Stimulated activated CD4-positive, alpha-beta T cell treated with anti-CD3 and anti-CD28 coated beads, Interleukin-2, amount 100 ng/mL, for 48 hours (primary cell): Measurements from ENCODE around the gene IPO4.

Source experiments
- DNase-seq, 2 donors: peaks; one replicate each; pipeline ENCODE4 v3.0.0-alpha.2; 2020

Gene IPO4

DNA sequence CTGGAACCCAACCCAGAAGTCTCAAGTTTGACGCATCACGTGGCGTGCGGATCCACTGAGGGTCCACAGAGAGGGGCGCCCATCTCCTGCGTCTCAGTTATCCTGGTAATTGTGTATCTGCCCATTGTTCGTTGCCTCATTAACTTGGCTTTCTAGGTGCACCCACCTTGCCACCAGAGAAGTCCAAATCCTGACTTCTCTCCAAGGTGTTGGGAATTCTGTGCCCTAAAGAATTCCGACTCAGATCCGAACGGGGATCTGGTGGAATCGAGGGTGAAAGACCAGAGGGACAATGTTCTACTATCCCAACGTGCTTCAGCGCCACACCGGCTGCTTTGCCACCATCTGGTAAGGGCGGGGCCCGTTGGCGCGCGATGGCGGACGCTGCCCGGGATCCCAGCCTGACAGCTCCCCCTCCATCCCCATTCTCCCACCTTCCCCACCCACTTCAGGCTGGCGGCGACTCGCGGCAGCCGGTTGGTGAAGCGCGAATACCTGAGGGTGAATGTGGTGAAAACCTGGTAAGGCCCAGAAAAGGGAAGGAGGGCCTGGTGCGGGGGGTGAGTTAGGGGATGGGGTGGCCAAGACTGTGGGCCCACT lies 16.3 kb downstream of the IPO4 start:
- DNase-seq, result no peak

DNA sequence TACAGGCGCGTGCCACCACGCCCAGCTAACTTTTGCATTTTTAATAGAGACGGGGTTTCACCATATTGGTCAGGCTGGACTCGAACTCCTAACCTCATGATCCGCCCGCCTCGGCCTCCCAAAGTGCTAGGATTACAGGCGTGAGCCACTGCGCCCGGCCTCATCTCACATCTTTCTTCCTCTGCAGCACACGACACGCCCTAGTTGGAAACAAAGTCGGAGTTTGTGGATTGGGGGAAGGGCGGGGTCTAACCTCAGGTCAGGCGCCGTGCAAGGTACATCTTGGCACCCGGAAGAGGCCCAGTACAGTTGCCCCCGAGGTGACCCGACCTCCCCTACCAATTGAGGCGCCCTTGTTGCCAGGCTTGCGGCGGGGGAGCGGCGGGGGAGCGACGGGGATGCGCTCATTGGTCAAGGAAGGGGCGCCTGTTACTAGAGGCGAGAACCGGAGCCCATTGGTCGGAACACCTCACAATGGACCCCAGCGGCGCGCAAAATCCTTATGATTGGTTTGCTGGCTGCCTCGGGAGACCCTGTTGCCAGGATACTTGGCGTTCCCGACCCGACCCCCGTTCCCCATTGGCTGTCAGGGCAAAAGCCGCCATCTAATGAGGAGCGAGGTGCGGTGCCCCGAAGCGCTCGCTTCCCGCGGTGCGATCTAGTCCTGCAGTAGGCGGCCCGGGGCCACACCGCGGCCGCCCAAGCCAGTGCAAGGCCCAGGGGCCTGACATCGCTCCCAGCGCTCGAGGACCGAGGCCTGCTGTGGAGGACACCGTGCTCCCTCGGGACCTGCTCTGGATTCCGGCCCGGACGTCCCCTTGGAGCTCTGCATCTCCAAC lies 17.0 kb downstream of the IPO4 start, which contains the start of gene REC8:
REC8 (plus strand) TSS at position 659 of the 839 bp plus-strand sequence. CDS start 473 bp downstream, outside the sequence.
- peak; percentile 44 to 46 for DNase-seq

DNA sequence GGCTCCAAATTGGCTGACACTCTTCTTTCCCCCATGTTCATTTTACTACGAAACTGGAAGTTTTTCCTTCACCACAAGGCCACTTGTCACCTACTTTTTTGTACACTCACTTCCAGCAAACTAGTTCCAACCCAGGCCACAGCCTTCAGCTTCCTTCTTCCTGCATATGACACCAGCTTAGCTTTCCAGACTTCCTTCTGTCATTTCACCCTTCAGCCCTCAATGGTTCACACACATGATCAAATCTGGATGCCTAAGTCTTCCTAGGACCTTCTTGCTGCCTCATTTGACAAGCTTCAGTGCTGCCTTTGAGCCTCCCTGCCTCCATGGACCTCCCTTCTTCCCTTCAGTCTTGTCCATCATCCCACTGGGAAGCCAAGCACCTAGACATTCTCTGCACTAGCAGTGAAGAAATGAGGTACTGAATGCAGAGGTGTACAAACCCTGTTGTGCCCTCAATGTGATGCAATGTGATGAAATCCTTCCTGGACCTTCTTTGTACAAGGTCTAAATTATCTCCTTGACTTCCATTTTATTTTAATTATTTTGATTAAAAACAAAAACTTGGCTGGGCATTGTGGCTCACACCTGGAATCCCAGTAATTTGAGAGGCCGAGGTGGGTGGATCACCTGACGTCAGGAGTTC lies 21.0 kb downstream of the IPO4 start:
- DNase-seq, result no peak

DNA sequence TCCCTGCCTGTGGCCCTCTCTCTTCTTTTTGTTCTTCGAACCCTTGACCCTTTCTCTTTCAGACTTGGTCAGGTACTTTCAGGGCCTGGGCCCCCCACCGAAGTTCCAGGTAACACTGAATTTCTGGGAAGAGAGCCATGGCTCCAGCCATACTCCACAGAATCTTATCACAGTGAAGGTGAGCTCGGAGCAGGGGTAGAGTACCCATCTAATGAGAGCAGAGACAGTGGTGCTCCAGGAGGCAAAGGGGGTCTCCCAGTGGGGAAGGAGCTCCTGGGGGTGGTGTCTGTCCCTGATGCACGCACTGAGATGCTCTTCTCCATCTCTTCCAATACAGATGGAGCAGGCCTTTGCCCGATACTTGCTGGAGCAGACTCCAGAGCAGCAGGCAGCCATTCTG lies 22.8 kb downstream of the IPO4 start:
- no peak for DNase-seq

DNA sequence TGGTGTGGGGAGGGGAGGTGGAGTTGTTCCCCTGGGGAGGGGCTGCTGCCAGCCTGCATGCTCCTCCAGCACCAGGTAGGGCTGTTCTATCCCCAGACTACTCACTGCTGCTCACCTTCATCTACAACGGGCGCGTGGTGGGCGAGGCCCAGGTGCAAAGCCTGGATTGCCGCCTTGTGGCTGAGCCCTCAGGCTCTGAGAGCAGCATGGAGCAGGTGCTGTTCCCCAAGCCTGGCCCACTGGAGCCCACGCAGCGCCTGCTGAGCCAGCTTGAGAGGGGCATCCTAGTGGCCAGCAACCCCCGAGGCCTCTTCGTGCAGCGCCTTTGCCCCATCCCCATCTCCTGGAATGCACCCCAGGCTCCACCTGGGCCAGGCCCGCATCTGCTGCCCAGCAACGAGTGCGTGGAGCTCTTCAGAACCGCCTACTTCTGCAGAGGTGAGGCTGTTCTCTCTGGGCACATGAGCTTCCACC lies 24.1 kb downstream of the IPO4 start:
- no peak for DNase-seq

DNA sequence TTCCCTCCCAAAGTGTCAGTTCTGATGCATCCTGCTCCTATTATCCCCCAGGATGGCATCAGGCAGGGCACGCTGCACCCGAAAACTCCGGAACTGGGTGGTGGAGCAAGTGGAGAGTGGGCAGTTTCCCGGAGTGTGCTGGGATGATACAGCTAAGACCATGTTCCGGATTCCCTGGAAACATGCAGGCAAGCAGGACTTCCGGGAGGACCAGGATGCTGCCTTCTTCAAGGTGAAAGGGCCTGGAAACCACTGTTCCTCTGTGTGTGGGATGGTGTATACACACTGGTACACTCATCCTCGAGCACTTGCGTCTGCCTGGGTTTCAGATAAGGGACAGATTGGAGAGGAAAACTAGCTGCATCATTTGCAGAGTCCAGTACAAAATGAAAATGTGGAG lies 26.5 kb downstream of the IPO4 start:
- no peak for DNase-seq

DNA sequence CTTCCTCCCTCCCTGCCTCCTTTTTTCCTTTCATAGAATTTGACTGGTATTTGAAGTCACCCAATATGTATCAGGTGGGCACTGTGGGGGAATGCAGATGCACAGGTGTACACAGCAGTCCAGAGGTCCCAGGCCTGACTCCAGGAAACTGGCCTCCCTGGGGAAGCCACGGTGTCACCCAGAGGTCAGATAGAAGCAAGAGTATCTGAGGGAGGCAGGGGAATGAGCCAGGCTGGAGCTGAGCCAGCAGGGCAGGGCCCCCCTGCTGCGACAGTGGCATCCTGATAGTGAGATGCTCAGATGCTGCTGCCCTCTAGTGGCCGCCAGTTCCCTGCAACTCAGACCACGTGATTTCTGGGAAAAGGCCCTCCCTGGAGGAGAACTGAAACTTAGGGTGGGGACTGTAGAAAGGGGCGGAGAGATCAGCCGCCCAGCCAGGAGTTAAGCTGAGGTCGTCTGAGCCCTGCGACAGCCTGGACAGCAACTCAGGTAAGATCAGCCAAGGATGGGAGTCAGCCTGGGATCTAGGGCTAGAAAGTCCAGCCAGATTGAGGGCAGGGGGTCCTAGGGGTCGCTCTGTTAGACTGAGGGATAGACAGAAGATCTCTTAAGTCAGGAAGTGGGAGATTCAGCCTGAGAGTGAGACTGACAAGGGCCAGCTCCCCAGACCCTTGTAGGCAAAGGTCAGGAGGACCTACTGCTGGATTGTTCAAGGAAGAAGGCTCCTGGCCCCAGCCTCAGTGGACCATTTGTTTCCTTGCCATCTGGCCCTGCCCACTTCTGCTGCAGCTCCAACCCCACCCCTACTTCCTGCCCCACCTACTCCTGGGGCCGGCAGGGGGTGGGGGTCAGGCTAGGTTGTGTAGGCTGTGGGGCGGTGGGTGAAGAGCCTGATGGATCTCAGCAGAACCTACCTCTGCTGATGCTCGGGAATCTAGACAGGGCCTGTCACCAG lies 27.5 kb downstream of the IPO4 start, which contains the start of gene IRF9:
IRF9 (plus strand) TSS at position 416 of the 955 bp plus-strand sequence. CDS start 880 bp downstream, outside the sequence.
- DNase-seq, result peak; percentile 100

DNA sequence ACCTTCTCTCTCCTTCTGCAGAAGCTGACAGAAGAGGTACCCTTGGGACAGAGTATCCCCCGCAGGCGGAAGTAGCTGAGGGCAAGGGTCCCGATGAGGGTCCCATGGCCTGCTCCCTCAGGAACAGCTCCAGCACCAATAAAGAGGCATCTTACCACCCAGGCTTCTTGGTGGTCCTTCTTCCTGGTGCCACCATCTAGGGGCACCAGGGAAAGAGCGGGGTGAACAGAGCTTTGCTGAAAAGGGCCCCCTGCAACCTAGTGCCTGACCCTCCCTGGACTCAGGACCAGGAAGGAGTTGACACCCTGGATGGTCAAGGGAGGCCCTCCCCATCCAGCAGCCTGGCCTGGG lies 28.1 kb downstream of the IPO4 start:
- no peak for DNase-seq

DNA sequence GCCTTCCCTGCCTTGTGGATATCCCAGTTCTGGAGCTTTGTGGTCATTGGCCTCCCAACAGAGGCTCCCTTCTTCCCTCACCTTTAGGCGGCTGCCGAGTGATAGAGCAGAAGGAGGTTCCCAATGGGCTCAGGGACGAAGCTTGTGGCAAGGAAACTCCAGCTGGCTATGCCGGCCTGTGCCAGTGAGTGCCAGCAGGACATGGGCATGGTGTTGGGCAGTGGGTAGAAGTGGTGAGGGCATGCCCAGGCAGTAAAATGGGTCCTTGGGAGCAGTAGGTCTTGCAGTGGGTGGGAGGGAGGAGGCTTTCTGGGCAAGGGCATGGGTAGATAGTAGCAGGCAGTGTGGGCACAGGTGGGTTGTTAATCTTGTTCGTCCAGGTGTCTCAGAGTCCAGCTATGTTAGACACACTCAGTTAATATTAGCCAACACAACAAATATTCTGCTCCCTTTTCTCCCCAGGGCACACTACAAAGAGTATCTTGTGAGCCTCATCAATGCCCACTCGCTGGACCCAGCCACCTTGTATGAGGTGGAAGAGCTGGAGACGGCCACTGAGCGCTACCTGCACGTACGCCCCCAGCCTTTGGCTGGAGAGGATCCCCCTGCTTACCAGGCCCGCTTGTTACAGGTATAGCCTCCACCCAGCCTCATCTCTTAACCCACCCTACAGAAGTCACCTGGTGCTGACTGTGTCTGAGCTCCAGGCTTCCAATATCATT lies 28.7 kb downstream of the IPO4 start:
- DNase-seq, result no peak

DNA sequence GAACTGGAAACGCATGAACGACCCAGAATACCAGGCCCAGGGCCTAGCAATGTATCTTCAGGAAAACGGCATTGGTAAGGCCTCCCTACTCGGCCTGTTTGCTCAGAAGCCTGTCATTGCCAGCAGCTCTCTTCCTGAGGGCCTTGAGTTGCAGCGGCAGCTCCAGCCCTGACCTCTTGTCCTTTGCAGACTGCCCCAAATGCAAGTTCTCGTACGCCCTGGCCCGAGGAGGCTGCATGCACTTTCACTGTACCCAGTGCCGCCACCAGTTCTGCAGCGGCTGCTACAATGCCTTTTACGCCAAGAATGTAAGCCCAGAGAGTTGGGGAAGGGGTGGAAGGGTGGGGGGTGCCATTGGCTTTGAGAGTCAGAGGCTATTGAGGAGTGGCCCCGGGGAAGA lies 31.3 kb downstream of the IPO4 start:
- no peak for DNase-seq

DNA sequence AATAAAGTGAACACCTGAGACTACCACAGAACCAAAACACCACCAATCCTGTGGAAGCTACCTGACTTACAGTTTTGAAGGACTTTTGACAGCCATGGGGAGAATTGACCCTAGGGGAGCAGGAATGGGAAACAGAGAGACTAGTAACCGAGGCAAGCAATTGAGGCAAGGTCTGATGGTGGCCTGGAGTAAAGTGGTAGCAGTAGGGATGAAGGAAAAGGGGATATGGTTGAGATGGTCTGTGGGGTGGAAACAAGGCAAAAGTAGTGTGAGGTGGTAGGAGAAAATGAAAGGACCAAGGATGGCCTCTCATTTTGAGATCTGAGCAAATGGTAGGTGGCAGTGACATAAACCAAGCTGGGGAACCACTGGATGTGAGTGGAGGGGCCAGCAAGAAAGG lies 31.8 kb downstream of the IPO4 start:
- DNase-seq, result no peak

DNA sequence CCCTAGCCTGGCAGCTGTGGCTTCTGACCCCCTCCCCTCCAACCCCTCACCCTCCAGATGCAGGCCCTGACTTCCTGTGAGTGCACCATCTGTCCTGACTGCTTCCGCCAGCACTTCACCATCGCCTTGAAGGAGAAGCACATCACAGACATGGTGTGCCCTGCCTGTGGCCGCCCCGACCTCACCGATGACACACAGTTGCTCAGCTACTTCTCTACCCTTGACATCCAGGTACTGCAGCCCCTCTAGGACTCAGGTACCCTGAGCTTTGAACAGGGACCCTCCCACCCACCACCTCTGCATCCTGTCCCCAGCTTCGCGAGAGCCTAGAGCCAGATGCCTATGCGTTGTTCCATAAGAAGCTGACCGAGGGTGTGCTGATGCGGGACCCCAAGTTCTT lies 33.5 kb downstream of the IPO4 start:
- DNase-seq, result no peak

DNA sequence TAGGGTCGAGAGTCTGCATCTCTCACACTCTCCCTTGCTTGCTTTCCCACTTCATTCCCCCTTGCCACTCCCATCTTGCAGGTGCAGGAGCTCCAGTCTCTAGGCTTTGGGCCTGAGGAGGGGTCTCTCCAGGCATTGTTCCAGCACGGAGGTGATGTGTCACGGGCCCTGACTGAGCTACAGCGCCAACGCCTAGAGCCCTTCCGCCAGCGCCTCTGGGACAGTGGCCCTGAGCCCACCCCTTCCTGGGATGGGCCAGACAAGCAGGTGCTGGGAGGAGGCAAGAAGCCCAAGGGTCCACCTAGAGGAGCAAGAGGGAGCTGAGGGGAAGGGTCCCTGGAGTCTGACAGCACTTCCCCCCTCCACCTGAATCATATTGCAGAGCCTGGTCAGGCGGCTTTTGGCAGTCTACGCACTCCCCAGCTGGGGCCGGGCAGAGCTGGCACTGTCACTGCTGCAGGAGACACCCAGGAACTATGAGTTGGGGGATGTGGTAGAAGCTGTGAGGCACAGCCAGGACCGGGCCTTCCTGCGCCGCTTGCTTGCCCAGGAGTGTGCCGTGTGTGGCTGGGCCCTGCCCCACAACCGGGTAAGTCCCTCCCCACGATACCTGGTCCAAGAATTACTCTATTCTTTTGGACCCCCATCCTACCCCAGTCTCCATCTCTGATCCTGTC lies 37.1 kb downstream of the IPO4 start:
- no peak for DNase-seq

DNA sequence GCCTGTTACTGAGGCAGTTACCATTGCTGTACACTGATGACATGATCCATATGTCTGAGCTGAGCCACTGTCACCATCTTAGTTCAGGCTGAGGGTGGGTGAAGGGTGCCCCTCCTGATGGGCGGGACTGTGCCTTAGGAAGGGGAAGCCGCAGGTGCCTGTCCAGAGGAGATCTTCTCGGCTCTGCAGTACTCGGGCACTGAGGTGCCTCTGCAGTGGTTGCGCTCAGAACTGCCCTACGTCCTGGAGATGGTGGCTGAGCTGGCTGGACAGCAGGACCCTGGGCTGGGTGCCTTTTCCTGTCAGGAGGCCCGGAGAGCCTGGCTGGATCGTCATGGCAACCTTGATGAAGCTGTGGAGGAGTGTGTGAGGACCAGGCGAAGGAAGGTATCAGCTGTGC lies 37.6 kb downstream of the IPO4 start:
- no peak for DNase-seq

DNA sequence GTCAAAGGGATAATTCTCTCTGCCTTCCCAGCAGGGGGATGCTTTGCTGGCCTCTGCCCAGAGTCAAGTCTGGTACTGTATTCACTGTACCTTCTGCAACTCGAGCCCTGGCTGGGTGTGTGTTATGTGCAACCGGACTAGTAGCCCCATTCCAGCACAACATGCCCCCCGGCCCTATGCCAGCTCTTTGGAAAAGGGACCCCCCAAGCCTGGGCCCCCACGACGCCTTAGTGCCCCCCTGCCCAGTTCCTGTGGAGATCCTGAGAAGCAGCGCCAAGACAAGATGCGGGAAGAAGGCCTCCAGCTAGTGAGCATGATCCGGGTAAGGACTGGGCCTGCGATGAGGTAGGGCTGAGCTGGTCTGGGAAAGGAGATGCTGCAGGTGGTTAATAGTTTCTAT lies 38.0 kb downstream of the IPO4 start:
- no peak for DNase-seq

DNA sequence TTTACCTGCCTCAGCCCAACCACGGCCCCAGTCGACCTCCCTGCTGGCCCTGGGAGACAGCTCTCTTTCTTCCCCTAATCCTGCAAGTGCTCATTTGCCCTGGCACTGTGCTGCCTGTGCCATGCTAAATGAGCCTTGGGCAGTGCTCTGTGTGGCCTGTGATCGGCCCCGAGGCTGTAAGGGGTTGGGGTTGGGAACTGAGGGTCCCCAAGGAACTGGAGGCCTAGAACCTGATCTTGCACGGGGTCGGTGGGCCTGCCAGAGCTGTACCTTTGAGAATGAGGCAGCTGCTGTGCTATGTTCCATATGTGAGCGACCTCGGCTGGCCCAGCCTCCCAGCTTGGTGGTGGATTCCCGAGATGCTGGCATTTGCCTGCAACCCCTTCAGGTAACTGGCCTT lies 38.6 kb downstream of the IPO4 start:
- no peak for DNase-seq

DNA sequence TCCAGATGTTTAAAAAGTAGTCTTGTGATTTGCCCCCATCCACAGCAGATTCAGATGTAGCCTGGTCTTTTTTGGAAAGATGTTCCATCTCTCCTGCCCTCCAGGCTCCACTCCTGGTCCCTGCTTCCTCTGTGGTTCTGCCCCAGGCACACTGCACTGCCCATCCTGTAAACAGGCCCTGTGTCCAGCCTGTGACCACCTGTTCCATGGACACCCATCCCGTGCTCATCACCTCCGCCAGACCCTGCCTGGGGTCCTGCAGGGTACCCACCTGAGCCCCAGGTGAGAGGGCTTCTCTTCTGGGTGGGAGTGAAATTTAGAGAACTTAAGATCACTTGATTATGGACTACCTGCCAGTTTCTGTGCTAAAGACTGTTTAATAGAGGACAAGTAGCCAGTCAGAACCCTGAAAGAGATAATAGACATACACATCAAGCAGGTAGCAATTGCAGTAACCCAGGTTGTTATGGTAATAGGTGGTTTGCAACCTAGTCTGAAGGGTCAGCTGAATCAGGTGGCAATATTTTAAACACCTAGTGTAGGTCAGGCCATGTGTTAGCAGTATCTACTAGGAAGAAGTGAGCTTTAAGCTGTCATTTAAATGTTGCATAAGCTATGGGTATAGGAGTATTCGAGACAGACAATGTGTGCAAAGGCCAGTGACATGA lies 39.2 kb downstream of the IPO4 start:
- no peak for DNase-seq

DNA sequence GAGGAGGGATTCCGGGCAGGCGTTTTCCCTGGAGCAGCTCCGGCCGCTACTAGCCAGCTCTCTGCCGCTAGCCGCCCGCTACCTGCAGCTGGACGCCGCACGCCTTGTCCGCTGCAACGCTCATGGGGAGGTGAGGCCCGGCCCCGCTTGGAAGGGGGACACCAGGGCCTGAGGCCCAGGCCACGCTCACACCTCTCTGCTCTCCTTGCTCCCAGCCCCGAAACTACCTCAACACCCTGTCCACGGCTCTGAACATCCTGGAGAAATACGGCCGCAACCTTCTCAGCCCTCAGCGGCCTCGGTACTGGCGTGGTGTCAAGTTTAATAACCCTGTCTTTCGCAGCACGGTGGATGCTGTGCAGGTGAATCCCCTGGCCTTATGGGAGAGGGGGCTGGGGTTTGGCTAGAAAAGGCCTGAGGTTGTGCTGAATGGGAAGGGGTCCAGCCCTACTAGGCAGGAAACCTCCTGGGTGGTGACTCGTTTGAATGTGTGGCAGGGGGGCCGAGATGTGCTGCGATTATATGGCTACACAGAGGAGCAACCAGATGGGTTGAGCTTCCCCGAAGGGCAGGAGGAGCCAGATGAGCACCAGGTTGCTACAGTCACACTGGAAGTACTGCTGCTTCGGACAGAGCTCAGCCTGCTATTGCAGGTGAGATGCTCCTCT lies 40.7 kb downstream of the IPO4 start:
- DNase-seq, result no peak

DNA sequence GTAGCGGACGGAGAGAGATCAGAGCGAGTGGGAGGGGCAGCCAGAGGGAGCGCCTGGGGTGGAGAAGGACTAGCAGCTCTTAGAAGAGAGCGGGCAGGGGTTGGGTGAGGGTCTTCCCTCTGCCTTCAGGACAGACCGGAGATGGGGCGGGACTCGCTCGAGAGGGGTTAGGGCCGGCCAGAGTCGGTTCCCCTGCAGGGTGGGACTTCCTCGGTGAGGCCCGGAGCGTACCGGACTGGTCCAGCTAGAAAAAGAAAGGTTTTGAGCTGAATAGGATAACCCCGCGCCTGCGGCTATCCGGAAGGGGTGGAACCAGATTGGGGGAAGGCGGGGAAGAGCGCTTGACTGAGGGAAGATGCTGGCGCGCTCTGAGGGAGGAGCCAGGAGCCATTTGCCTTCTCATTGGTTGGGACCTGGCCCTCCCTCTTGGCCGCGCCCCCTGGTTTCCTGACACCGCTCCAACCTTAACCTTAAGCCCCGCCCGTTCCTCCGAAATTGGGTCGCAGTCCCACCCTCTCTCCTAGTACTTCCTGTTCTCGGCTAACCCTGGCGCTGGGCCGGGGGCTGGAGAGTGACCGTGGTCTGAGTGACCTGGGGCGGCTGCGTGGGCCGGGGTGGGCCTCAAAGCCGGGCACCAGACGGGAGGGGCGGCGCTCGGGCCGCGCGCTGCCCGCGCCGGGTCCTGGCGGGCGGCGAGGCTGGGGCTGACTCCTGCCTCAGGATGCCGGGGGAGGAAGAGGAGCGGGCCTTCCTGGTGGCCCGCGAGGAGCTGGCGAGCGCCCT lies 41.4 kb downstream of the IPO4 start, which contains the start of gene RNF31:
RNF31 (plus strand) TSS at position 521 of the 783 bp plus-strand sequence; CDS start at position 722, 201 bp downstream.
- DNase-seq, result peak; percentile 94 to 96
